ENCODE data around the gene GABRG1.

Gene GABRG1

GRCh38 chr4:46123913-46124755 lies at the start of gene GABRG1:
Gene GABRG1, minus strand, starts transcription at chr4:46124054. Its CDS starts 141 bp downstream, at chr4:46123913.
- DNase-seq = peak in 9 of 14 donors; percentile 7 to 42 (median 14)

- DNase-seq = no peak
Measured at GRCh38 chr4:46146993-46147392, 23.1 kb upstream of the GABRG1 start.

GRCh38 chr4:46131498-46132057 lies 7.7 kb upstream of the GABRG1 start:
- DNase-seq = no peak

GRCh38 chr4:46124773-46125413 lies 1.0 kb upstream of the GABRG1 start:
- peak in 4 of 14 donors; percentile 1 to 28 (median 6) for DNase-seq

- no peak for DNase-seq
Measured at GRCh38 chr4:46081674-46082073, 42.2 kb downstream of the GABRG1 start.

- DNase-seq = no peak
Measured at GRCh38 chr4:46081248-46081647, 42.6 kb downstream of the GABRG1 start.

- DNase-seq = no peak
Measured at GRCh38 chr4:46073778-46074177, 50.1 kb downstream of the GABRG1 start.

GRCh38 chr4:46051392-46051791 lies 72.5 kb downstream of the GABRG1 start:
- DNase-seq = no peak

- DNase-seq = peak in 1 of 14 donors; percentile 9
Measured at GRCh38 chr4:46032056-46032455, 91.8 kb downstream of the GABRG1 start.

GRCh38 chr4:46016306-46016705 lies 107.5 kb downstream of the GABRG1 start:
- no peak for DNase-seq

- DNase-seq = no peak
Measured at GRCh38 chr4:45992728-45993127, 131.1 kb downstream of the GABRG1 start.

GRCh38 chr4:45989775-45990174 lies 134.1 kb downstream of the GABRG1 start:
- DNase-seq = no peak

GRCh38 chr4:45987858-45988257 lies 136.0 kb downstream of the GABRG1 start:
- DNase-seq = no peak

Measured in C1 segment of cervical spinal cord (tissue), 14 donors.